HFF-Myc (cell line): Measurements from ENCODE around the gene DEUP1.
"Not testable (repeated sequence)": the region's sequence is repeated elsewhere in the genome, so short reads cannot be mapped to it uniquely, and the experiment has no call there.

Experiments used
- DNase-seq: peaks from one replicate; pipeline ENCODE4 v3.0.0-alpha.2; 2011; ENCODE audit warnings: low read depth; ENCODE audit errors: extremely low read depth
- H3K4me3 ChIP-seq: replicated peaks from 2 replicates; pipeline ENCODE4 v1.5.1; 2011; ENCODE audit warnings: low read depth, mild to moderate bottlenecking, control low read depth, low read length
- CTCF ChIP-seq: IDR thresholded peaks from 2 replicates; pipeline ENCODE4 v1.5.1; 2012; ENCODE audit warnings: mild to moderate bottlenecking, low read depth, low read length, control low read depth; ENCODE audit errors: missing control alignments

DEUP1 gene

DNA sequence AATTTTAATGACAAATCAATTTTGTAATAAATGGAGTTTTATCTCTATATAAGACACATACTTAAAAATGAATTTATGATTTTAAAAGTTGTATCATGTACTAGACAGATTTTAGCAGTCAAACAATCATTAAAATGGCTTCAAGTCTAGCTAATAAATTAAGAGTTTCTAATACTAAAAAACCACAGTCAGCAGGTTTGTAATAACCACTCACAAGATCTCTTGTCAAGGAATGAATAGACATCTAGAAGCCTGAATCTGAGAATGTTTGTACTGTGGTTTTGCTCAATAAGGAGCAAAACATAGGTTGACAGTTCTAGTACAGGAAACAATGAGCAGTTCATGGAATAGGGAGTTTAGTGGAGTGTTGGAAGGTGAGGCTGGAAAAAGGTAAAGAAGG, 81.2 kb downstream of the DEUP1 start:
- no peak overlapping the region for H3K4me3 ChIP-seq
- DNase-seq = no peak
- TF ChIP-seq CTCF = no peak

DNA sequence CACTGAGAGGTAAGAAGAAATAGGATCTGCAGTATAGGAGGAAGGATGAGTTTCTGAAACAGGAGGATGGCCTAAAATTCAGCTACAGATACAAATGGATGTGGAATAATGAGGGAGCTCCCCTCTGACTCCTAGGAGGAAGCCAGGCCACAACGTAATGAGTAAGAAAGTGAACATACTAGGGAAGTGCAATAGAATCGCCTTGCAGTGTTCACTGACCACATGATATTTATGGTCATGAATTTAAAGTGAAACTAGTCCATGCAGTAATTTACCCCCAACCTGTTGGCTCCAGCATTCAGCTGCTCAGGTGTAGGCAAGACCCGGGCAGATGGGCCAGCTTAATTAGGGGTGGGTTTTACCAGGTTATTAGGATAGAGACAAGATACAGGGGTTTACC, 101.7 kb downstream of the DEUP1 start:
- no peak for TF ChIP-seq CTCF
- no peak for DNase-seq
- H3K4me3 ChIP-seq = no peak overlapping the region

GRCh38 chr11:93443232-93443631, 112.7 kb downstream of the DEUP1 start:
- DNase-seq, H3K4me3 ChIP-seq: not testable (repeated sequence)

DNA sequence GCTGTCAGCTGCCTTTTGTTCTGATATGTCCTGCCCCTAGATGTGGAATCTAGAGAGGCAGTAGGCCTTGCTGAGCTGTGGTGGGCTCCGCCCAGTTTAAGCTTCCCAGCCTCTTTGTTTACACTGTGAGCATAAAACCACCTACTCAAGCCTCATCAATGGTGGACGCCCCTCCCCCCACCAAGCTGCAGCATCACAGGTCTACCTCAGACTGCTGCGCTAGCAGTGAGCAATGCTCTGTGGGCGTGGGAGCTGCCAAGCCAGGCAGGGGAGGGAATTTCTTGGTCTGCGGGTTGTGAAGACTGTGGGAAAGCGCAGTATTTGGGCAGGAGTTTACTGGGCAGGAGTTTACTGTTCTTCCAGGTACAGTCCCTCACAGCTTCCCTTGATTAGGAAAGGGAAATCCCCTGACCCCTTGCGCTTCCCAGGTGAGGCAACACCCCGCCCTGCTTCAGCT, 114.1 kb downstream of the DEUP1 start:
- no peak for DNase-seq
- no peak for TF ChIP-seq CTCF
- H3K4me3 ChIP-seq = no peak overlapping the region

DNA sequence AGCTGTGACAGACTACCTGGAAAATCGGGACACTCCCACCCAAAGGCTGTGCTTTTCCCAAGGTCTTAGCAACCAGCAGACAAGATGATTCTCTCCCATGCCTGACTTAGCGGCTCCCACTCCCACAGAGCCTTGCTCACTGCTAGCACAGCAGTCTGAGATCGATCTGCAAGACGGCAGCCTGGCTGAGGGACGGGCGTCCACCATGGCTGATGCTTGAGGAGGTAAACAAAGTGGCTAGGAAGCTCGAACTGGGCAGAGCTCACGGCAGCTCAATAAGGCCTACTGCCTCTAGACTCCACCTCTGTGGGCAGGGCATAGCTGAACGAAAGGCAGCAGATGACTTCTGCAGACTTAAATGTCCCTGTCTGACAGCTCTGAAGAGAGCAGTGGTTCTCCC, 127.7 kb downstream of the DEUP1 start:
- DNase-seq = no peak
- TF ChIP-seq CTCF = no peak
- H3K4me3 ChIP-seq = no peak overlapping the region

DNA sequence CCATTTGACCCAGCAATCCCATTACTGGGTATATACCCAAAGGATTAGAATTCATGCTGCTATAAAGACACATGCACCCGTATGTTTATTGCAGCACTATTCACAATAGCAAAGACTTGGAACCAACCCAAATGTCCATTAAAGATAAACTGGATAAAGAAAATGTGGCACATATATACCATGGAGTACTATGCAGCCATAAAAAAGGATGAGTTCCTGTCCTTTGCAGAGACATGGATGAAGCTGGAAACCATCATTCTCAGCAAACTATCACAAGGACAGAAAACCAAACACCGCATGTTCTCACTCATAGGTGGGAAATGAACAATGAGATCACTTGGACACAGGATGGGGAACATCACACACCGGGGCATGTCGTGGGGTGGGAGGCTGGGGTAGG, 133.1 kb downstream of the DEUP1 start:
- DNase-seq, H3K4me3 ChIP-seq: not testable (repeated sequence)

GRCh38 chr11:93464927-93465540, 134.5 kb downstream of the DEUP1 start:
- no peak for TF ChIP-seq CTCF
- no peak overlapping the region for H3K4me3 ChIP-seq
- no peak for DNase-seq

DNA sequence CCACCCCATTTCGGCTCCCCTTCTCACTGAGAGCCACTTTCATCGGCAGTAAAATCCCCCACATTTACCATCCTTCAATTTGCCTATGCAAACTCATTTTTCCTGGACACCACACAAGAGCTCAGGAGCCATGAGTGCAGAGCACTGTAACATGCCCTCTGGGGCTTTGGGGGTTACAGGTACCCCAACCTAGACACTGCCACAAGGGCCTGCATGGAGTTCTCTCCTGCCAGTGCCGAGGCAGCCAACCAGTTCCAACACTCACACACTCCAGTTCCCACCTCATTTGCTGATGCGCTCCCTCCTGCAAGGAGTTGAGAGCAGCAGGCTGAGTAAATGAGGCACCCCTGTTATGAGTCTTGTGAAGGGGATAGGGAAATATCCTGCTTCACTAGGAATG, 136.5 kb downstream of the DEUP1 start:
- TF ChIP-seq CTCF = no peak
- no peak for DNase-seq
- H3K4me3 ChIP-seq = no peak overlapping the region
